ENCODE data around the gene ABCE1. TPM values are rescaled to one million over a fixed set of nuclear protein-coding genes. Genes with fewer than 3 reads are reported as not detected.

Gene ABCE1
- total and polyA plus RNA-seq, 4 donors: 19.0 to 72.6 (median 44.8) TPM

- no peak overlapping the region for H3K4me3 ChIP-seq
- ATAC-seq (ENCODE audit: insufficient read depth, low FRiP score) (no peak), DNase-seq (no peak)
- H3K27ac ChIP-seq (ENCODE audit: low read depth in 1 of 2, low read length in 1 of 2): no peak overlapping the region
- no peak overlapping the region for H3K9ac ChIP-seq (ENCODE audit: insufficient read depth in 1 of 2, low read length in 2 of 2)
- peaks cover 0 to 10% (median 0%) of the 10 kb centered on the region in 5 donors for H3K4me1 ChIP-seq (ENCODE audit: control insufficient read depth in 5 of 5, insufficient read depth in 5 of 5, low read length in 5 of 5)
- H3K36me3 ChIP-seq (ENCODE audit: control insufficient read depth in 4 of 4, insufficient read depth in 4 of 4, low read length in 4 of 4): peaks cover 6 to 19% (median 9%) of the 10 kb centered on the region in 4 donors
- H3K27me3 ChIP-seq (ENCODE audit: control insufficient read depth in 3 of 3, insufficient read depth in 3 of 3, low read length in 2 of 3): no peaks in the 10 kb centered on the region
- TF ChIP-seq CTCF (IDR thresholded peaks at IDR 0.05; ENCODE audit: control extremely low read depth, extremely low read depth): no peak
- no peaks in the 10 kb centered on the region for H3K9me3 ChIP-seq (ENCODE audit: control insufficient read depth in 4 of 4, insufficient read depth in 3 of 4, low read length in 3 of 4)
- WGBS, 2 donors: 88 to 93% methylated on average over 2 of the region's 2 CpGs
These were observed 70.6 kb downstream of the ABCE1 start for GRCh38 chr4:145168581-145169187.

- WGBS, 2 donors: 95% methylated on average over 1 of the region's 1 CpG
These were observed 72.1 kb downstream of the ABCE1 start for GRCh38 chr4:145170223-145170622.

GRCh38 chr4:145171911-145172310, 73.8 kb downstream of the ABCE1 start:
- DNase-seq (no peak), ATAC-seq (ENCODE audit: insufficient read depth, low FRiP score) (no peak)
- Histone ChIP-seq H3K9me3 (ENCODE audit: control insufficient read depth in 4 of 4, insufficient read depth in 3 of 4, low read length in 3 of 4) (no peaks in the 10 kb centered on the region), H3K4me3 (no peak overlapping the region), H3K9ac (ENCODE audit: insufficient read depth in 1 of 2, low read length in 2 of 2) (no peak overlapping the region), H3K27ac (ENCODE audit: low read depth in 1 of 2, low read length in 1 of 2) (peak overlapping the region in 1 of 2 donors; percentile 9), H3K4me1 (ENCODE audit: control insufficient read depth in 5 of 5, insufficient read depth in 5 of 5, low read length in 5 of 5) (peaks cover 0 to 14% (median 3%) of the 10 kb centered on the region in 5 donors), H3K36me3 (ENCODE audit: control insufficient read depth in 4 of 4, insufficient read depth in 4 of 4, low read length in 4 of 4) (peaks cover 5 to 19% (median 9%) of the 10 kb centered on the region in 4 donors), H3K27me3 (ENCODE audit: control insufficient read depth in 3 of 3, insufficient read depth in 3 of 3, low read length in 2 of 3) (no peaks in the 10 kb centered on the region)
- WGBS, 2 donors: 65% methylated on average over 1 of the region's 1 CpG
- TF ChIP-seq CTCF (IDR thresholded peaks at IDR 0.05; ENCODE audit: control extremely low read depth, extremely low read depth): no peak

More at GRCh38 chr4:145170223-145170622, 72.1 kb downstream of the ABCE1 start:
- Histone ChIP-seq H3K36me3 (ENCODE audit: control insufficient read depth in 4 of 4, insufficient read depth in 4 of 4, low read length in 4 of 4) (peaks cover 6 to 19% (median 9%) of the 10 kb centered on the region in 4 donors), H3K4me1 (ENCODE audit: control insufficient read depth in 5 of 5, insufficient read depth in 5 of 5, low read length in 5 of 5) (peaks cover 0 to 14% (median 0%) of the 10 kb centered on the region in 5 donors), H3K27ac (ENCODE audit: low read depth in 1 of 2, low read length in 1 of 2) (no peak overlapping the region), H3K27me3 (ENCODE audit: control insufficient read depth in 3 of 3, insufficient read depth in 3 of 3, low read length in 2 of 3) (no peaks in the 10 kb centered on the region), H3K9ac (ENCODE audit: insufficient read depth in 1 of 2, low read length in 2 of 2) (no peak overlapping the region), H3K9me3 (ENCODE audit: control insufficient read depth in 4 of 4, insufficient read depth in 3 of 4, low read length in 3 of 4) (no peaks in the 10 kb centered on the region), H3K4me3 (no peak overlapping the region)
- no peak for ATAC-seq (ENCODE audit: insufficient read depth, low FRiP score)
- no peak for TF ChIP-seq CTCF (IDR thresholded peaks at IDR 0.05; ENCODE audit: control extremely low read depth, extremely low read depth)
- no peak for DNase-seq
